Measurements from ENCODE around the gene METTL23.

DNA sequence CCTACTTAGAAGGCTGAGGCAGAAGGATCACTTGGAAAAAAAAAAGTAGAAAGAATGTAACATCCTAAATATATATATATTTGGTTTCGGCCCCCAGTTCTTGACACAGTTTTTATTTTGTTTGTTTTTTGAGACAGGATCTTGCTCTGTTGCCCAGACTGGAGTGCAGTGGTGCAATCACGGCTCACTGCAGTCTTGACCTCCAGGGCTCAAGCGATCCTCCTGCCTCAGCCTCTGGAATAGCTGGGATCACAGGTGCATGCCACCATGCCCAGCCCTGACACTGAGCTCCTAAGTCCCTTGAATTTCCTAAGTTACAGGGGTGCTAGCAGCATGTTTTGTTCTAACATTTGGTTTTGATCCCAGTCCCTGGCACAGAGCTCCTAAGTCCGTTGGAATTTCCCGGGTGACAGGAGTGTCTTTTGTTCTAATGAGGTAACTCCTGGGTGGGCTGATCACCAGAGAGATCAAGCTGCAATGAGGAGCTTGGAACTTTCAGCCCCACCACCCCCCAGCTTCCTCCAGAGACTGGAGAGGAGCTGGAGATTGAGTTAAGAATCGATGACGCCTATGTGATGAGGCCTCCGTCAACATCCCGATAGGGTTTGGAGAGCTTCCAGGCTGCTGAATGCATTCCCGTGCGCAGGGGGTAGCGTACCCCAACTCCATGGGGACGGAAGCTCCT is 35.9 kb upstream of the METTL23 start:
- TF ChIP-seq, protein P1, sequence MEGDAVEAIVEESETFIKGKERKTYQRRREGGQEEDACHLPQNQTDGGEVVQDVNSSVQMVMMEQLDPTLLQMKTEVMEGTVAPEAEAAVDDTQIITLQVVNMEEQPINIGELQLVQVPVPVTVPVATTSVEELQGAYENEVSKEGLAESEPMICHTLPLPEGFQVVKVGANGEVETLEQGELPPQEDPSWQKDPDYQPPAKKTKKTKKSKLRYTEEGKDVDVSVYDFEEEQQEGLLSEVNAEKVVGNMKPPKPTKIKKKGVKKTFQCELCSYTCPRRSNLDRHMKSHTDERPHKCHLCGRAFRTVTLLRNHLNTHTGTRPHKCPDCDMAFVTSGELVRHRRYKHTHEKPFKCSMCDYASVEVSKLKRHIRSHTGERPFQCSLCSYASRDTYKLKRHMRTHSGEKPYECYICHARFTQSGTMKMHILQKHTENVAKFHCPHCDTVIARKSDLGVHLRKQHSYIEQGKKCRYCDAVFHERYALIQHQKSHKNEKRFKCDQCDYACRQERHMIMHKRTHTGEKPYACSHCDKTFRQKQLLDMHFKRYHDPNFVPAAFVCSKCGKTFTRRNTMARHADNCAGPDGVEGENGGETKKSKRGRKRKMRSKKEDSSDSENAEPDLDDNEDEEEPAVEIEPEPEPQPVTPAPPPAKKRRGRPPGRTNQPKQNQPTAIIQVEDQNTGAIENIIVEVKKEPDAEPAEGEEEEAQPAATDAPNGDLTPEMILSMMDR (IDR thresholded peaks at IDR 0.05): no peak
- no peak for TF ChIP-seq POLR2A (IDR thresholded peaks at IDR 0.05)
